KMS-11 (cell line): Measurements from ENCODE around the gene ZFR2.

Experiments
- H2AFZ ChIP-seq: fragments of 200-600 bp; sonication (generic); 2 replicates; pipeline ENCODE4 v1.6.1; 2016; ENCODE audit warnings: antibody characterized with exemption, mixed run types, low read depth
- H3K27ac ChIP-seq: fragments of 200-600 bp; sonication (generic); 2 replicates; pipeline ENCODE4 v1.6.1; 2016; ENCODE audit warnings: mild to moderate bottlenecking, mixed run types
- H3K27me3 ChIP-seq: fragments of 200-600 bp; sonication (generic); 2 replicates; pipeline ENCODE4 v1.6.1; 2017; ENCODE audit warnings: mild to moderate bottlenecking, low read depth, mixed run types, moderate library complexity; ENCODE audit not compliant: insufficient read depth
- H3K36me3 ChIP-seq: fragments of 200-600 bp; sonication (generic); 2 replicates; pipeline ENCODE4 v1.6.1; 2017; ENCODE audit warnings: mild to moderate bottlenecking, mixed run types; ENCODE audit not compliant: insufficient read depth
- H3K4me1 ChIP-seq: fragments of 200-600 bp; sonication (generic); 2 replicates; pipeline ENCODE4 v1.6.1; 2016; ENCODE audit warnings: mild to moderate bottlenecking, low read depth, mixed run types; ENCODE audit not compliant: poor library complexity, severe bottlenecking
- H3K4me2 ChIP-seq: fragments of 200-600 bp; sonication (generic); 2 replicates; pipeline ENCODE4 v1.7.0; 2016; ENCODE audit warnings: mild to moderate bottlenecking, mixed run types
- H3K4me3 ChIP-seq: fragments of 200-600 bp; sonication (generic); IDR thresholded peaks from 2 replicates; pipeline ENCODE4 v1.6.1; 2017; ENCODE audit warnings: low read depth, low read length, mixed read lengths; ENCODE audit not compliant: insufficient read depth
- H3K79me2 ChIP-seq: fragments of 200-600 bp; sonication (generic); 2 replicates; pipeline ENCODE4 v1.6.1; 2016; ENCODE audit warnings: low read depth, mixed run types; ENCODE audit not compliant: insufficient read depth
- H3K9ac ChIP-seq: fragments of 200-600 bp; sonication (generic); 2 replicates; pipeline ENCODE4 v1.6.1; 2016; ENCODE audit warnings: mild to moderate bottlenecking, mixed run types
- H4K20me1 ChIP-seq: fragments of 200-600 bp; sonication (generic); 2 replicates; pipeline ENCODE4 v1.6.1; 2016; ENCODE audit warnings: mild to moderate bottlenecking, mixed run types; ENCODE audit not compliant: insufficient read depth
- CTCF ChIP-seq: fragments of 200-600 bp; sonication (generic); conservative IDR thresholded peaks from 2 replicates; pipeline ENCODE4 v1.6.1; 2017; ENCODE audit warnings: low read depth, mild to moderate bottlenecking, antibody characterized with exemption, low read length, moderate library complexity, mixed read lengths

ZFR2 gene

GRCh38 chr19:3893509-3894179 is 24.8 kb upstream of the ZFR2 start:
- H3K36me3 ChIP-seq, result no peaks in the 10 kb centered on the region
- H3K27me3 ChIP-seq, result peaks cover 87% of the 10 kb centered on the region
- no peaks in the 10 kb centered on the region for H3K79me2 ChIP-seq
- no peaks in the 10 kb centered on the region for H4K20me1 ChIP-seq
- H3K4me2 ChIP-seq, result no peak overlapping the region
- H3K4me3 ChIP-seq, result no peak overlapping the region
- TF ChIP-seq CTCF, result no peak
- H3K9ac ChIP-seq, result no peak overlapping the region
- H3K4me1 ChIP-seq, result no peaks in the 10 kb centered on the region
- no peak overlapping the region for H2AFZ ChIP-seq
- no peak overlapping the region for H3K27ac ChIP-seq

GRCh38 chr19:3890591-3890990 is 21.8 kb upstream of the ZFR2 start:
- H3K36me3 ChIP-seq, result no peaks in the 10 kb centered on the region
- H3K4me2 ChIP-seq, result no peak overlapping the region
- no peak overlapping the region for H3K4me3 ChIP-seq
- no peak for TF ChIP-seq CTCF
- H3K27me3 ChIP-seq, result peaks cover 83% of the 10 kb centered on the region
- no peak overlapping the region for H3K9ac ChIP-seq
- H4K20me1 ChIP-seq, result no peaks in the 10 kb centered on the region
- H3K27ac ChIP-seq, result no peak overlapping the region
- no peak overlapping the region for H2AFZ ChIP-seq
- no peaks in the 10 kb centered on the region for H3K4me1 ChIP-seq
- H3K79me2 ChIP-seq, result no peaks in the 10 kb centered on the region

GRCh38 chr19:3882041-3882384 is 13.2 kb upstream of the ZFR2 start:
- no peaks in the 10 kb centered on the region for H4K20me1 ChIP-seq
- H3K36me3 ChIP-seq, result no peaks in the 10 kb centered on the region
- no peak for TF ChIP-seq CTCF
- peaks cover 91% of the 10 kb centered on the region for H3K27me3 ChIP-seq
- no peaks in the 10 kb centered on the region for H3K4me1 ChIP-seq
- no peak overlapping the region for H3K4me2 ChIP-seq
- no peak overlapping the region for H3K4me3 ChIP-seq
- no peak overlapping the region for H3K9ac ChIP-seq
- no peaks in the 10 kb centered on the region for H3K79me2 ChIP-seq
- H3K27ac ChIP-seq, result no peak overlapping the region
- H2AFZ ChIP-seq, result no peak overlapping the region

DNA sequence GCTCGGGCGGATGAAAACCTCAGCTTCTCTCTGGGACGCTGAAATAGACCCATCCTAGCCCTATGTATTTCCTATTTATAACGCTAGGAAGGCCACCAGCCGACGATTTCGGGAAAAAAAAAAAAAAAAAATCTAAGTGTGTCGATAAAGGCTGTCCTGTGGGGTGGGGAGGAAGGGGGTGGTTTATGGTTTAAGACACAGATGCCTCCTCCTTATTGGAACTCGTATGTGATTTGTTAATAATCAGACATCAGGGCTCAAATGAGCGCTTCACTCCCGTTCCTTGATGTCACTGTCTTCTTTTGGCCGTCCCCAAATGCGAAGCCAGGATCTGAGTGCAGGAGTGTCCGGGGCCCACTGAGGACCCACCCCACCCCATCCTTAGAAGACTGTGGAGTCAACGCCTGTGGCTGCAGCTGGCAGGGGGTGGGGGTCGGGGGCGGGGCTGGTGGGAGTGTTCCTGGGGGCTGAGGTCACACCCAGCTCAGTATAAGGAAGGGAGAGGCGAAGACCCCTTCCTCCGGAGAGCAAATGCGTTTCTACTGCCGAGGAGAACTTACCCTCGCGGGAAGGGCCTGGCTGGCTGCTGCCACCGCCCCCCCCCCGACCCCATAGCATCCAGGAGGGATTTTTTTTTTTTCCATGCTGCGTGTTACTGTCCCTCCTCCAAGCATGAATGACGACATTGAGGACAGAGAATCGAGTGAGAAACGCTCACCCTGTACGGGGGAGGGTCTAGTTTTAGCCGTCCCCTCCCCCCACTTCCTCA is 12.6 kb upstream of the ZFR2 start:
- no peaks in the 10 kb centered on the region for H3K4me1 ChIP-seq
- no peaks in the 10 kb centered on the region for H4K20me1 ChIP-seq
- H3K36me3 ChIP-seq, result no peaks in the 10 kb centered on the region
- H2AFZ ChIP-seq, result no peak overlapping the region
- no peaks in the 10 kb centered on the region for H3K79me2 ChIP-seq
- H3K4me2 ChIP-seq, result no peak overlapping the region
- H3K27me3 ChIP-seq, result peaks cover 91% of the 10 kb centered on the region
- H3K9ac ChIP-seq, result no peak overlapping the region
- no peak overlapping the region for H3K27ac ChIP-seq
- TF ChIP-seq CTCF, result no peak
- H3K4me3 ChIP-seq, result no peak overlapping the region
